HG02884 (cell line): ENCODE measurements around the gene KDM7A.
A peak's percentile ranks its signal among the peaks of the same experiment; 100 is the strongest.
"Not testable (repeated sequence)": the region's sequence is repeated elsewhere in the genome, so short reads cannot be mapped to it uniquely, and the experiment has no call there.

Source experiments
- ATAC-seq: cut with Tn5 transposase; IDR thresholded peaks from one replicate; pipeline ENCODE4 v1.9.1; 2021; ENCODE audit warnings: mild to moderate bottlenecking, moderate library complexity; ENCODE audit not compliant: unreplicated experiment

The KDM7A gene

GRCh38 chr7:140201393-140201792 is 24.6 kb upstream of the KDM7A start:
- ATAC-seq: no peak

GRCh38 chr7:140200061-140200989 is 23.5 kb upstream of the KDM7A start:
- no peak for ATAC-seq

- ATAC-seq: no peak
Measured at GRCh38 chr7:140197938-140198337, 21.2 kb upstream of the KDM7A start.

GRCh38 chr7:140197218-140197890 is 20.6 kb upstream of the KDM7A start:
- no peak for ATAC-seq

- ATAC-seq: no peak
Measured at GRCh38 chr7:140196361-140197217, 19.8 kb upstream of the KDM7A start.

GRCh38 chr7:140195859-140196258 is 19.1 kb upstream of the KDM7A start:
- no peak for ATAC-seq

- no peak for ATAC-seq
Measured at GRCh38 chr7:140192620-140193019, 15.8 kb upstream of the KDM7A start.

- ATAC-seq: no peak
Measured at GRCh38 chr7:140192176-140192575, 15.4 kb upstream of the KDM7A start.

- no peak for ATAC-seq
Measured at GRCh38 chr7:140190588-140190987, 13.8 kb upstream of the KDM7A start.

GRCh38 chr7:140189917-140190316 is 13.1 kb upstream of the KDM7A start:
- no peak for ATAC-seq

- no peak for ATAC-seq
Measured at GRCh38 chr7:140182917-140183316, 6.1 kb upstream of the KDM7A start.

GRCh38 chr7:140179339-140179738 is 2.6 kb upstream of the KDM7A start:
- no peak for ATAC-seq

- ATAC-seq: peak; percentile 5
Measured at GRCh38 chr7:140176122-140176701, 571 bp downstream of the KDM7A start.

GRCh38 chr7:140175221-140176121 is 1.3 kb downstream of the KDM7A start:
- ATAC-seq: peak; percentile 57

- ATAC-seq: no peak
Measured at GRCh38 chr7:140174217-140174616, 2.6 kb downstream of the KDM7A start.

- no peak for ATAC-seq
Measured at GRCh38 chr7:140170375-140170774, 6.4 kb downstream of the KDM7A start.

- no peak for ATAC-seq
Measured at GRCh38 chr7:140168816-140169215, 8.0 kb downstream of the KDM7A start.

GRCh38 chr7:140165422-140165821 is 11.4 kb downstream of the KDM7A start:
- ATAC-seq: no peak

GRCh38 chr7:140162081-140162480 is 14.7 kb downstream of the KDM7A start:
- not testable (repeated sequence) for ATAC-seq

- ATAC-seq: no peak
Measured at GRCh38 chr7:140161047-140161446, 15.7 kb downstream of the KDM7A start.
